GM23248 (cell line): ENCODE results near the gene ING5.

Experiments
- EZH2 ChIP-seq: fragments of 200-600 bp; sonication (generic); IDR thresholded peaks from 2 replicates; pipeline ENCODE4 v1.6.1; 2018; ENCODE audit warnings: antibody characterized with exemption, mild to moderate bottlenecking; ENCODE audit not compliant: insufficient read depth, poor library complexity, severe bottlenecking
- EZH2phosphoT487 ChIP-seq: fragments of 200-600 bp; sonication (generic); IDR thresholded peaks from 2 replicates; pipeline ENCODE4 v1.6.1; 2018; ENCODE audit warnings: antibody characterized with exemption, moderate library complexity, mild to moderate bottlenecking, low read depth; ENCODE audit not compliant: insufficient read depth

DNA sequence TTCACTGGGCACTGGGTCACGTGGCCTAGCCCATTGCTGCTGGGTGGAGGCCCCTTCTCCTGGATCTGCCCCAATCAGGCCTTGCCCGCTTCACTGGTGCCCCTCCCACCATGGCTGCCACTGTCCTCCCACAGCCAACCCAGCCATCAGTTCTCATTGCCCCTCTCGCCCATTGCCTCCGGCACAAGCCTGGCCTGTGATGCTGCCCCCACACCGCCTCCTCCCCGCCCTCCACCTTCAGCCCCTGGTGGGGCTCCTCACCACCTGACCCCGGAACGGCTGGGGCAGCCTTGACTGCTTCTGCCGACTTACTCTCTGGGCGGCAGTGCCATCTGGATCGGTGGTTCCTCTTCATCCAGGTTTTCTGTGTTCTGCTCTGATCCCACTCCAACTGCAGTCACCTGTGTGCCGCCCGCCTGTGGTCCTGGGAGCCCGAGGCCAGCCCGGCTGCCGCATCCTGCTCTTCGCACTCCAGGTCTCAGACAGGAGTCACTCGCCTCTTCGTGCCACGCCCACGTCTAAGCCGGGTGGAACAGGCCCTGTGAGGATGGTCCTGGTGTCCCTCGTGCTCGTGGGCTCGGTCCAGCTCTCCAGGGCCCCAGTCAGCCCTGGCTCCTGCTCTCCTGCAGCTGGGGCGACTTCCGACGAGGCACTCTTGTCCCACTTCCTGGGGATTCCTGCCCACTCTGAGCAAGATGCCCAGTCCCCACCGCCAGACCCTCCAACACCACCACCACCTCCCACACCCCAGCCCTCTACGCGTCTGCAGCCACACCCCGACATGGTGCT, 46.8 kb downstream of the ING5 start:
- TF ChIP-seq EZH2 (no peak), EZH2phosphoT487 (no peak)
